GM12865 (cell line): Measurements from ENCODE around the gene OXER1.
A peak's percentile ranks its signal among the peaks of the same experiment; 100 is the strongest.

Experiments
- DNase-seq: peaks from one replicate; pipeline ENCODE4 v3.0.0; 2010; ENCODE audit warnings: low read depth
- H3K4me3 ChIP-seq: 2 replicates; pipeline ENCODE4 v1.5.1; 2011; ENCODE audit warnings: mild to moderate bottlenecking, low read depth, low read length, control low read depth
- TF ChIP-seq, protein P1 (sequence below): IDR thresholded peaks from 2 replicates; pipeline ENCODE4 v1.5.1; 2011; ENCODE audit warnings: low read length, control low read depth, low read depth, inconsistent platforms; ENCODE audit not compliant: insufficient read depth; ENCODE audit errors: missing control alignments

Gene OXER1

DNA sequence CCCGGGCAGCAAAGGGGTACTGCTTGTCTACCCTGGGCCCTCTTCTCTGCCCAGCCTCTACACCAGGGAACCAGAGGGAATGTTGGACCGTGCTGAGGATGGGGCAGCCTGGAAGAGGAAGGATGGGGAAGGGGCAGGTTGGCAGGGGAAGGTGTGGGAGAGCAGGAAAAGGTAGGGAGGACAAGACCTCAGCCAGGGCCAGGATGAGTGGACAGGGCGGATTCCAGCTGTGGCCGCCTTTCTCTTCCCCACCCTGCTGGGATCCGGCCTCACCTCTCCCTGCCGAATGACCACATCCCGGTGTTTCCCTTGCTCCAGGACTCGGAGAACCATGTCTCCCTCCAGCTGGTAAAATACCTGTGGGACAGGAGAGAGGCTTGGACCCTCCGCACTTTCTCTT is 19.6 kb upstream of the OXER1 start:
- DNase-seq, result no peak
- H3K4me3 ChIP-seq, result no peak overlapping the region
- TF ChIP-seq, protein P1, sequence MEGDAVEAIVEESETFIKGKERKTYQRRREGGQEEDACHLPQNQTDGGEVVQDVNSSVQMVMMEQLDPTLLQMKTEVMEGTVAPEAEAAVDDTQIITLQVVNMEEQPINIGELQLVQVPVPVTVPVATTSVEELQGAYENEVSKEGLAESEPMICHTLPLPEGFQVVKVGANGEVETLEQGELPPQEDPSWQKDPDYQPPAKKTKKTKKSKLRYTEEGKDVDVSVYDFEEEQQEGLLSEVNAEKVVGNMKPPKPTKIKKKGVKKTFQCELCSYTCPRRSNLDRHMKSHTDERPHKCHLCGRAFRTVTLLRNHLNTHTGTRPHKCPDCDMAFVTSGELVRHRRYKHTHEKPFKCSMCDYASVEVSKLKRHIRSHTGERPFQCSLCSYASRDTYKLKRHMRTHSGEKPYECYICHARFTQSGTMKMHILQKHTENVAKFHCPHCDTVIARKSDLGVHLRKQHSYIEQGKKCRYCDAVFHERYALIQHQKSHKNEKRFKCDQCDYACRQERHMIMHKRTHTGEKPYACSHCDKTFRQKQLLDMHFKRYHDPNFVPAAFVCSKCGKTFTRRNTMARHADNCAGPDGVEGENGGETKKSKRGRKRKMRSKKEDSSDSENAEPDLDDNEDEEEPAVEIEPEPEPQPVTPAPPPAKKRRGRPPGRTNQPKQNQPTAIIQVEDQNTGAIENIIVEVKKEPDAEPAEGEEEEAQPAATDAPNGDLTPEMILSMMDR, result no peak

DNA sequence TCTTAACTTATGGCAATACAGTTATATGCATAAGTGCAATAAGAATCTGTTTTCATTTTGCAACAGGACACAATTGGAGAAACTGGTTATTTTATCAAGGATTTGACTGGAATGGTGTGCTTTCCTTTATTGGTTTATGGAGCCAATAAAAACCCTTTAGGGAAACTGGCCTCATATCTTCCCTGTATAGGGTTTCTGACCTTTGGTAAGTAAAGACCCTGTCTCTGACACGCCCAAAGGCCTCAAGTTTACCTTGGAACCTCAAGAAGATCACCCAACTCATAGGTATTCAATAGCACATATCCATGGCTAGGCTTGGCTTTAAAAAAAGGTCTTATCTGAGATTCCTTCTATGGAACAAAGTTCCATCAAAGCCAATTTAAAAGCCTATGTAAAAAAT is 17.2 kb upstream of the OXER1 start:
- DNase-seq, result no peak
- TF ChIP-seq, protein P1, result no peak

DNA sequence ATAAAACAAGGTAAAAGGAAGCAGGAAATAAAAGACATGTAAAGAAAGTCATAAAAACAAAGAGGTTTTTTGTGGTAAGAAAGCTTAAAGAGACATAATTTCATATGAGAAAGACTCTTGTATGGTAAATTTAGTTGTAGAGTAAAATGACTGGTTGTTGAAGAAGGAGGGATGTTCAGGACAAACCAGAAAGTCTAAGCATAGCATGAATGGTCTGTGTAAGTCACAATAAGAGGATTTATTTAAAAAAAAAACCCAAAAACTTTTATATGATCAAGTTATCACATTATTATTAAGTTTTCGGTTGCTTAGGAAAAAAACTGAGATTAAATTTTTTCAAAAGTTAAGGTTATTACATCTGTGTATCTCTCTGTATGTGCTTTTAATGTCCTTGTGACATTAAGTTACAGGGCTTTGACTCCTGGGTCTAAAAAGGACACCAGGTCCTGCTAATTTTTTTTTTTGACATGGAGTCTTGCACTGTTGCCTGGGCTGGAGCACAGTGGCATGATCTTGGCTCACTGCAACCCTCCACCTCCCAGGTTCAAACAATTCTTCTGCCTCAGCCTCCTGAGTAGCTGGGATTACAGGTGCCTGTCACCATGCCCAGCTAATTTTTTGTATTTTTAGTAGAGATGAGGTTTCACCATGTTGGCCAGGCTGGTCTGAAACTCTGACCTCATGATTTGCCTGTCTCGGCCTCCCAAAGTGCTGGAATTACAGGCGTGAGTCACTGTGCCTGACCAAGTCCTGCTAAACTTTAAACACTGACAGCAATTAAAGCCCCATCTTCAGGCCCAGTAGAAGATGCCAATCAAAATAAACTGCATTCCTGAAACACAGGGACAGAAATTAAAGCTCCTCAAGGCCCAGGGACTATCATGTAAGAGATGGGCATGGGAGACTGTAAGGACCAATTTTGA is 14.2 kb upstream of the OXER1 start:
- no peak for DNase-seq
- H3K4me3 ChIP-seq, result no peak overlapping the region
- TF ChIP-seq, protein P1, result no peak

More for the DNA sequence above, 17.2 kb upstream of the OXER1 start:
- H3K4me3 ChIP-seq, result no peak overlapping the region

DNA sequence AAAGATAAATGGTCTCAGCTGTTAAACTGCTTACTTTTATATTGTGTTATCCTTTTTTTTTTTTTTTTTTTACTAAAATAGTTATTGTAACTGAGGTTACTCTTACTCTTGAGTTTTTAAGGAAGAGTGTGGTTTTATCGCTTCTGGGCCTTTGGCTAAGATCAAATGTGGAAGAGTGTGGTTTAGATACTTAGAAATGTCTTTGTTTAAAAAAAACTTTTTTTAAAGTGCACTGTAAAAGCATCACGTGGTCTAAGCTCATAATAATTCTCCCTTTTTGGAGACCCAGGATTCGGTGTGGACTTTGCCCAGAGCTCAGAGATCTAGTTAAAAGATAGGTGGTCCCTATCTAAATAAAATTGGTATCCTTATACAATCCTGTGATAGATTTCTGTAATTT is 11.9 kb upstream of the OXER1 start:
- DNase-seq, result no peak
- peak overlapping the region; percentile 31 for H3K4me3 ChIP-seq
- TF ChIP-seq, protein P1, result no peak

DNA sequence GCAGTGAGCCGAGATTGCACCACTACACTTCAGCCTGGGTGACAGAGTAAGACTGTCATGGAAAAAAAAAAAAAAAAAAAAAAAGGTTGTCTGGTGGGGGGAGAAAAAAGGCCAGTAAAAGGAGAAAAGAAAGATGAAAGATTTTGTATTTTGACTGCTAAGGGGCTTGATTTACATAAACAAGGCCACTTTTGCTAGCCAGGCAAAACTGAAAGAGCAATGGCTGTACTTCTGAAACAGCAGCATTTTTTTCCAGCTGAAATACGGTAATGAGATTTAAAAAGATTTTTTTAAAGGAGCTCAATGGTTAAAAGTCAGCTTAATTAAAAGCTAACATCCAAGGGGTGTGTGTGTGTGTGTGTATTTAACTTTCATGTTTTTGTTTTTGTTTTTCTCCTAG is 11.3 kb upstream of the OXER1 start:
- TF ChIP-seq, protein P1, result no peak

DNA sequence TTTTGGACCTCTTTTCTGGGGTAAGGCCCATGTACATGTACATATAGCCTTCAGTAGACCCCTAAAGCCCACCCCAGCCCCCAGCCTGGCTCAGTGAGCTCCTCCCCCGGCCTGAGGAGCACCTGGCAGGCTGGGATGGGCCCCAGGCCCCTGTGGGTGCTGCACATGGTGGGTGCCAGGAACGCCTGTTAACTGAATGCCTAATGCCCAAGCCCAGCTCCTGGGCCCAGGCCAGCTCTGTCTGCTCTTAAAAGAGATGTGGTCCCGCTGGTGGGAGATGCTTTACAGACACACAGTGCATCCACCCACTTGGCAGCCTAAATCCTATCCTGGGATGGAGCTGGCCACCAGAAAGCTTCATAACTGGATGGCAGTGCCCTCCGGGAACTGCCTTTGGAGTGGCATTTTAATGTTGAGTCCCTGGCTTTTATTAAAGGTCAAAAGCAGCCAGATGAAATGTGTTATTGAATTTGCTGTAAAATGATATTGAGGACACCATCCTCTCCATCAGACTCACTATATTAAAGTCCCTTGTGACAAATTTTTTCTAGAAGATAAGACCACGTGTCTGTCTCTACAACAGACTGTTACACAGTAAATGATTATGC is 7.7 kb upstream of the OXER1 start:
- no peak overlapping the region for H3K4me3 ChIP-seq
- TF ChIP-seq, protein P1, result no peak
- DNase-seq, result no peak

More for the DNA sequence above, 11.3 kb upstream of the OXER1 start:
- peak overlapping the region; percentile 31 for H3K4me3 ChIP-seq
- DNase-seq, result peak; percentile 71
